ENCODE measurements around the gene BABAM2. TPM values are rescaled to one million over a fixed set of nuclear protein-coding genes. Genes with fewer than 3 reads are reported as not detected.

Gene BABAM2
- total and polyA plus RNA-seq, 2 experiments from 2014 or later, result 35.2 to 46.1 TPM

DNA sequence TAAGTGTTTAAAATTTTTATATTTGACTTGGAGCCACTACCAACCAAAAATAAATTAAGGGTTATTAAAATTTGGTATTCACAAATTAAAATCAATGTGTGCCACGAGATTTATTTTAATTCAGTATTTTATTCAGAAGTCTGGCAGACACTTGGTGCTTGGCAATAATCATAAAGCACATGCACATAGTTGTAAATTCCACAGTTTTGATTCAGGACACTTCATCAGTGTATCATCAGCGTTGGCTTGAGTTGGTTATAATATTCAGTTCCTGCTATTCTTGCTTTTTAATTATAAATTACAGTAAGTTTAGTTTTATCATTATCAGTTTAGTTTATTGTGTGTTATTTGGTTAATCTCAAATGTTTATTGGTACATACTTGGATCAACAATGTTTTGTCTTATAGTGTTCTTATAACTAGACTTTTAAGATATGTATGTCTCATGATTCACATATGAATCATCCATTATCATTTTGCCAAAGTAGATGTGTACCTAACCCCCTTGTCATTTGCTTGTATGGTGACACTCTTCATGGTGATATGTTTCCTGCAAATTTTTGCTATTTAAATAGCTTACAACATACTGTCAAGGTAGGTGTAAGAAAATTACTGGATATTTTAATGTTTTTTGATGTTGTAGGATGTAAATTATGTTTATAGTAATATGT lies 237.9 kb downstream of the BABAM2 start:
- Histone ChIP-seq H3K4me3 (no peak overlapping the region), H4K20me1 (ENCODE audit: insufficient read depth) (no peaks in the 10 kb centered on the region), H3K9me3 (ENCODE audit: low read depth) (no peaks in the 10 kb centered on the region), H3K79me2 (ENCODE audit: insufficient read depth) (no peaks in the 10 kb centered on the region), H3K27ac (no peak overlapping the region), H3K27me3 (replicated peaks; ENCODE audit: insufficient read depth) (no peaks in the 10 kb centered on the region), H3K4me2 (ENCODE audit: unreplicated experiment) (peak overlapping the region; percentile 40), H3K4me1 (ENCODE audit: insufficient read depth) (peaks cover 35% of the 10 kb centered on the region), H3K9ac (no peak overlapping the region), H3F3A (ENCODE audit: insufficient read depth) (peaks cover 26% of the 10 kb centered on the region), H2AFZ (no peak overlapping the region), H3K36me3 (ENCODE audit: low read depth) (no peaks in the 10 kb centered on the region), H3K9me2 (ENCODE audit: insufficient read depth) (no peaks in the 10 kb centered on the region)
- peak; percentile 68 for DNase-seq
- WGBS, 2 experiments (ENCODE audit: low coverage in 1 of 2, low lambda C conversion rate in 2 of 2, missing lambda C conversion rate in 2 of 2), result 0 to 2% methylated on average over 2 of the region's 2 CpGs
- TF ChIP-seq EZH2phosphoT487 (IDR thresholded peaks at IDR 0.05; ENCODE audit: insufficient read depth, low read depth) (no peak), EZH2 (IDR thresholded peaks at IDR 0.05; ENCODE audit: insufficient read depth, poor library complexity, severe bottlenecking) (no peak)
- in situ Hi-C loops (cut with MboI), result no loop called here

DNA sequence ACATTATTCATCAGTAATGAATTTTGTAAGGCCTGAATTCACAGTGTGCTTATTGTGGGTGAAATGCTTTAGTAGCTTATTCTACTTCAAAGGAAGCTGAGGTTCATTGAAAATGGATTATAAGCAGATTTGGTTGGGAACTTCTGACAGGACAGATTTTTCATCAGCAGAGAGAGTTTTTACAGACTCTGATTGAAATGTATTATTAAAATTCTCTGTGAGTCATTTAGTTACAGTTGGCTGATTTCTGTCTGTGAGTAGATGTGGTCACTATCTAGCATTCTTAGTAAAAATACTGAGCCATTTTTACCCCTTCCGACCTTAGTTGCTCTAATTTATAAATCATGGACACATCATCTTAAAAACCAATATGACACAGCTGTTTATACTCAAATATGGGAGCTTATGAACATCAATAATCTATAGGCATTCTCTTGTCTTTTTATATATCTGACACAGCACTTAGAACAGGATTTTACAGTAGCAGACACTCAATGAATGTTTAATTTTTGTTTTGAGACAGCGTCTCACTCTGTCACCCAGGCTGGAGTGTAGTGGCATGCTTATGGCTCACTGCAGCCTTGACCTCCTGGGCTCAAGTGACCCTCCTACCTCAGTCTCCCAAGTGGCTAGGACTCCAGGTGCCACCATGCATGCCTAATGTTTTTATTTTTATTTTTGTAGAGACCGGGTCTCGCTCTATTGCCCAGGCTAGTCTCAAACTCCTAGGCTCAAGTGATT lies 239.6 kb downstream of the BABAM2 start:
- Histone ChIP-seq H3K9me3 (ENCODE audit: low read depth) (no peaks in the 10 kb centered on the region), H3K27ac (peak overlapping the region; percentile 17), H2AFZ (no peak overlapping the region), H4K20me1 (ENCODE audit: insufficient read depth) (no peaks in the 10 kb centered on the region), H3K79me2 (ENCODE audit: insufficient read depth) (no peaks in the 10 kb centered on the region), H3K36me3 (ENCODE audit: low read depth) (no peaks in the 10 kb centered on the region), H3K4me3 (no peak overlapping the region), H3K9ac (no peak overlapping the region), H3K4me2 (ENCODE audit: unreplicated experiment) (peak overlapping the region; percentile 5), H3K4me1 (ENCODE audit: insufficient read depth) (peaks cover 30% of the 10 kb centered on the region), H3K27me3 (replicated peaks; ENCODE audit: insufficient read depth) (no peaks in the 10 kb centered on the region), H3F3A (ENCODE audit: insufficient read depth) (peaks cover 26% of the 10 kb centered on the region), H3K9me2 (ENCODE audit: insufficient read depth) (no peaks in the 10 kb centered on the region)
- DNase-seq, result peak; percentile 60
- TF ChIP-seq EZH2 (IDR thresholded peaks at IDR 0.05; ENCODE audit: insufficient read depth, poor library complexity, severe bottlenecking) (no peak), EZH2phosphoT487 (IDR thresholded peaks at IDR 0.05; ENCODE audit: insufficient read depth, low read depth) (no peak)
- WGBS, 2 experiments (ENCODE audit: low coverage in 1 of 2, low lambda C conversion rate in 2 of 2, missing lambda C conversion rate in 2 of 2), result 44 to 48% methylated on average over 4 of the region's 4 CpGs
- in situ Hi-C loops (cut with MboI), result no loop called here

DNA sequence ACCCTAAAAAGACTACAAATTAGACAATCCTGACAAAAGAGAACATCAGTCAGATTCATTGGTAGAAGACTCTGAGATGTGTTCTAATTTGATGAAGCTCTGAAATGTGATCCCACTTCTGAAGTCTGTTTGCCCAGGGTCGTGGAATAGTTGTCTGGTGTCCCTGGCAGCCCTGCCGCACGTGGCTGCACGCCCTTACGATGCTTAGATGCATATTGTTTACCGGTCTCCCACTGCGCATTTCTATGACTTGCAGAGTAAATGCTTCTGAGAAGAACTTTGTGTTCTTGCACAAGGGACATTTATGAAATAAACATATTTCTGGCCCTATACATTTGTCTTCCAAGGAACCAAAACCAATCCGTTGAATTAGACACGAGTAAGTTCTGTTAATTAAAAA lies 243.2 kb downstream of the BABAM2 start:
- Histone ChIP-seq H2AFZ (no peak overlapping the region), H3F3A (ENCODE audit: insufficient read depth) (peaks cover 28% of the 10 kb centered on the region), H3K4me2 (ENCODE audit: unreplicated experiment) (no peak overlapping the region), H3K27me3 (replicated peaks; ENCODE audit: insufficient read depth) (no peaks in the 10 kb centered on the region), H3K4me1 (ENCODE audit: insufficient read depth) (peaks cover 32% of the 10 kb centered on the region), H3K4me3 (no peak overlapping the region), H3K9me2 (ENCODE audit: insufficient read depth) (no peaks in the 10 kb centered on the region), H3K36me3 (ENCODE audit: low read depth) (no peaks in the 10 kb centered on the region), H3K79me2 (ENCODE audit: insufficient read depth) (no peaks in the 10 kb centered on the region), H4K20me1 (ENCODE audit: insufficient read depth) (no peaks in the 10 kb centered on the region), H3K9ac (no peak overlapping the region), H3K27ac (no peak overlapping the region), H3K9me3 (ENCODE audit: low read depth) (no peaks in the 10 kb centered on the region)
- in situ Hi-C loops (cut with MboI), result no loop called here
- TF ChIP-seq EZH2 (IDR thresholded peaks at IDR 0.05; ENCODE audit: insufficient read depth, poor library complexity, severe bottlenecking) (no peak), EZH2phosphoT487 (IDR thresholded peaks at IDR 0.05; ENCODE audit: insufficient read depth, low read depth) (no peak)
- WGBS, 2 experiments (ENCODE audit: low coverage in 1 of 2, low lambda C conversion rate in 2 of 2, missing lambda C conversion rate in 2 of 2), result 85 to 92% methylated on average over 9 of the region's 9 CpGs
- DNase-seq, result no peak

DNA sequence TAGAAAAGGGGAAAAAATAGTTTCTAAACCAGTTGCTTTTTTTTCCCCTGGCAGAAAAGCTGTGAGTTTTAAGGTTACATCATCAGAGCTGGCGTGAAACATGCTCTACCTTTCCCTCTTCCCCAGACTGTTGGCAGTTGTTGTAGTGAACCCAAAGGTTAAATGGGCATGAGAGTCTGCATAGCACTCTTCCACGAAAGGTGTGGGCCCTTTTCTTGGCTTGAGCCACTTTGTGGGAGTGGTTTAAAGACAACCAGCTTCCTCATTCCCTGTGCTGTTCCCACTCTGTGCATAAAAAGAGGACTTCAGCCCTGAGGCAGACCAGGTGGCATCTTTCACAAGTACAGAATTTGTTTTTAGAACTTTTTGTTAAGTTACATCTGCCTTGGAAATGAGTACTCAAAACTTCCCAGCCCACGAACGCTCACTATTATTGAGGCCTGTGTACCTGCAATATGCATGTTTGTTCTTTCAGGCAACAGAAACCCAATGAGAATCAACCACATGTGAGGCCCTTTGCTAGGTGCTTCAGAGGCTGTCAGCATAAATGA lies 243.8 kb downstream of the BABAM2 start:
- WGBS, 2 experiments (ENCODE audit: low coverage in 1 of 2, low lambda C conversion rate in 2 of 2, missing lambda C conversion rate in 2 of 2), result 87 to 88% methylated on average over 4 of the region's 4 CpGs
- no peak for TF ChIP-seq EZH2 (IDR thresholded peaks at IDR 0.05; ENCODE audit: insufficient read depth, poor library complexity, severe bottlenecking)
- no peak for TF ChIP-seq EZH2phosphoT487 (IDR thresholded peaks at IDR 0.05; ENCODE audit: insufficient read depth, low read depth)
- no peaks in the 10 kb centered on the region for H3K9me2 ChIP-seq (ENCODE audit: insufficient read depth)
- no peaks in the 10 kb centered on the region for H3K79me2 ChIP-seq (ENCODE audit: insufficient read depth)
- DNase-seq, result no peak
- in situ Hi-C loops (cut with MboI), result no loop called here
- H3K9me3 ChIP-seq (ENCODE audit: low read depth), result no peaks in the 10 kb centered on the region
- peaks cover 26% of the 10 kb centered on the region for H3K4me1 ChIP-seq (ENCODE audit: insufficient read depth)
- H3F3A ChIP-seq (ENCODE audit: insufficient read depth), result peaks cover 25% of the 10 kb centered on the region
- no peaks in the 10 kb centered on the region for H3K27me3 ChIP-seq (replicated peaks; ENCODE audit: insufficient read depth)
- H4K20me1 ChIP-seq (ENCODE audit: insufficient read depth), result no peaks in the 10 kb centered on the region
- H3K9ac ChIP-seq, result no peak overlapping the region
- H3K4me2 ChIP-seq (ENCODE audit: unreplicated experiment), result no peak overlapping the region
- H3K27ac ChIP-seq, result no peak overlapping the region
- no peak overlapping the region for H2AFZ ChIP-seq
- H3K36me3 ChIP-seq (ENCODE audit: low read depth), result no peaks in the 10 kb centered on the region
- no peak overlapping the region for H3K4me3 ChIP-seq
